HG03095 (cell line): ENCODE data around the gene CDK12.
"Not testable (repeated sequence)": the region's sequence is repeated elsewhere in the genome, so short reads cannot be mapped to it uniquely, and the experiment has no call there.

ENCODE experiments used
- ATAC-seq: cut with Tn5 transposase; IDR thresholded peaks from one replicate; pipeline ENCODE4 v1.9.1; 2021; ENCODE audit warnings: moderate library complexity; ENCODE audit not compliant: unreplicated experiment

The CDK12 gene

DNA sequence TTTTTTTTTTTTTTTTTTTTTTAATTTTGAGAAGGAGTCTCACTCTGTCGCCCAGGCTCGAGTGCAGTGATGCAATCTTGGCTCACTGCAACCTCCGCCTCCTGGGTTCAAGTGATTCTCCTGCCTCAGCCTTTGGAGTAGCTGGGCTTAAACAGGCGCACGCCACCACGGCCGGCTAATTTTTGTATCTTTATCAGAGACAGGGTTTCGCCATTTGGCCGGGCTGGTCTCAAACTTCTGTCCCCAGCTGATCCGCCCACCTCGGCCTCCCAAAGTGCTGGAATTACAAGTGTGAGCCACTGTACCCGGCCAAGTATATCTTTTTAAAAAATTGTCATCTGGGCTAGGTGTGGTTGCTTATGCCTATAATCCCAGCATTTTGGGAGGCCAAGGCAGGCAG is 35.6 kb downstream of the CDK12 start:
- not testable (repeated sequence) for ATAC-seq

DNA sequence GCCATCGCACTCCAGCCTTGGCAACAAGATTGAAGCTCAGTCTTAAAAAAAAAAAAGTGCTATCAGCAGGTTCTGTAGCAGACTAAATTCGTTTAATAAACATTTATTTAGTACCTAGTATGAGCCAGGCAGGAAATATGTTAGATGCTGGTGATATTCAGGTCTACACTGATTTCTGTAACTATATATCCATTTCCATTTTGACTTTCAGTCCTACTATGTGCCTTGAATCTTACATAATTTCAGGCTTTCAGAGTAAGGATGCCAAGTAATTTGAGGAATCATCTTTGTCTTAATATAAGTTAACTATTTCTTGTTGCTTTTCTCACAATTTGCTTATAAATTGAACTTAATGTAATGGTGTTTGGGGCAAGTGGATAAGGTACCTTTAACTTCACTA is 46.2 kb downstream of the CDK12 start:
- no peak for ATAC-seq

DNA sequence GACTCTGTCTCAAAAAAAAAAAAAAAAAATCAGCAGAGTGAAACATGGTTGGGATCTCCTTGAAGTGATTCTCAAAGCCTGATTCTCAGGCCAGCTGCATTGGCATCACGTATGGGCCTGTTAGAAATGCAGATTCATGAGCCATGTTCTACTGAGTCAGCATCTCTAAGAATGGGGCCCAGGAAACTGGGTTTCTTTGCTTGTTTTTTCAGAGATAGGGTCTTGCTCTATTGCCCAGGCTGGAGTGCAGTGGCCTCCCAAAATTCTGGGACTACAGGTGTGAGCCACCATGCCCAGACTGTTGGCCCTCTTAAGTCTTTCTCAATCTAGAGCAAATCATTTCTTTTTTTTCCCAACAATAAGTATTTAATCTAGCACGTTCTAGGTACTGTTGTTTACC is 47.7 kb downstream of the CDK12 start:
- ATAC-seq: no peak

DNA sequence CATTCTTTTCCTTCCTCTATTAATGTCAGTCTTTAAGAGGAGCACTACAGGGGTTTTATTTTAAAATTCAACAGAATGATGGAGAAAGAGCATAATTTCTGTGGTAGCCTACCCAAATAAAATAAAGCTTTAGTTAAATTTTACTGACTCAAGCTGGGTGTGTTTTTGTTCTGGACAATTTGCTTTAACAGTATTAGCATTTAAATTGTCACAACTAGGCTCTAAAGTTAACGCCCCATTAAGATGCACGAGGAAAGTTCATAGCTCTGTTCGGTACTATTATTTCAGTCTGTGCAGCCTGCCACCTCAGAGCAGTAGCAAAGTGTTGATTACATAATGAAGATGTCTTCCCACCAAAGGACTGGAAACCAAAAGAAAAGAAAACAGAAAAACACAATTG is 52.0 kb downstream of the CDK12 start:
- no peak for ATAC-seq

DNA sequence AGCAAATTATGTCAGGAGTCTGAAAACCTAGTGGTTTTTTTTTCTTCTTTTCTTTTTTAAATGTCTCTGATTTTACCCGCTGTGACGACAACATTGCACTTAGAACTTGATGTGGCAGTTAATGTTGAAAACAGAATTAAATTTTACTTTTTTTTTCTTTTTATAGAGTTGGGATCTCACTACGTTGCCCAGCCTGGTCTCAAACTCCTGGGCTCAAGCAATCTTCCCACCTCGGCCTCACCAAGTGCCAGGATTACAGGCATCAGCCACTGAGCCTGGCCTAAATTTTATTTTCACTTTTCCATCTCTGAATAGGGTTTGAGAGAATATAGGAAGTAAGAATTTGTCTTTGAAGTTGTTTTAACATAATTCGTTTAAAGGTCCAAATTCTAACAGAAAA is 52.6 kb downstream of the CDK12 start:
- ATAC-seq: no peak

DNA sequence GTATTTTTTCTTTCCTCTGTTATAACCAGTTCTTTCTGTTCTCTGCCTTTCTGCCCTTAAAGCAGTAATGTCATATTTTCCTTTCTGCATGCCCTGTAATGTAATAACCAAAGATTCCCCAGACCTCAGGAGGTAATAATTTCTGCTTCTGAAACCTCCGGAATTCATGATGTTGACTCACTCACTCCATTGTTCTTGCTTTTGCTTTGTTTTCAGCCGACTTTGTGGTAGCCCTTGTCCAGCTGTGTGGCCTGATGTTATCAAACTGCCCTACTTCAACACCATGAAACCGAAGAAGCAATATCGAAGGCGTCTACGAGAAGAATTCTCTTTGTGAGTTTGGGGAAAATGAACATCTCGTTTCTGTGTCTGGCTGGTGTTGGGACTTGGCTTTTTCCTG is 55.9 kb downstream of the CDK12 start:
- ATAC-seq: no peak

DNA sequence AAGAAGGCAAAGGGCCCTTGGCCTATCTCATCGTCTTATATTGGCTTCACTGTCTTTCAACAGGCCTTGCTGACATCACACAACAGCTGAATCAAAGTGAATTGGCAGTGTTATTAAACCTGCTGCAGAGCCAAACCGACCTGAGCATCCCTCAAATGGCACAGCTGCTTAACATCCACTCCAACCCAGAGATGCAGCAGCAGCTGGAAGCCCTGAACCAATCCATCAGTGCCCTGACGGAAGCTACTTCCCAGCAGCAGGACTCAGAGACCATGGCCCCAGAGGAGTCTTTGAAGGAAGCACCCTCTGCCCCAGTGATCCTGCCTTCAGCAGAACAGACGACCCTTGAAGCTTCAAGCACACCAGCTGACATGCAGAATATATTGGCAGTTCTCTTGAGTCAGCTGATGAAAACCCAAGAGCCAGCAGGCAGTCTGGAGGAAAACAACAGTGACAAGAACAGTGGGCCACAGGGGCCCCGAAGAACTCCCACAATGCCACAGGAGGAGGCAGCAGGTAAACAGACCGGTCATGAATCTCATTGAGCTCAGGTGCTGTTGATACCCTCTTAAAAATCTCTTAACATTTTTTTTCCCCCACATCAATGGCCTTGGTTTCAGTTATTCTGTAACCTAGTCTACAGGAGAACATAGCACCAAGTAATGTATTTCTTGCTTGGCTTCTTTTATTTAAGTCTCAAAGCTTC is 64.7 kb downstream of the CDK12 start:
- no peak for ATAC-seq

DNA sequence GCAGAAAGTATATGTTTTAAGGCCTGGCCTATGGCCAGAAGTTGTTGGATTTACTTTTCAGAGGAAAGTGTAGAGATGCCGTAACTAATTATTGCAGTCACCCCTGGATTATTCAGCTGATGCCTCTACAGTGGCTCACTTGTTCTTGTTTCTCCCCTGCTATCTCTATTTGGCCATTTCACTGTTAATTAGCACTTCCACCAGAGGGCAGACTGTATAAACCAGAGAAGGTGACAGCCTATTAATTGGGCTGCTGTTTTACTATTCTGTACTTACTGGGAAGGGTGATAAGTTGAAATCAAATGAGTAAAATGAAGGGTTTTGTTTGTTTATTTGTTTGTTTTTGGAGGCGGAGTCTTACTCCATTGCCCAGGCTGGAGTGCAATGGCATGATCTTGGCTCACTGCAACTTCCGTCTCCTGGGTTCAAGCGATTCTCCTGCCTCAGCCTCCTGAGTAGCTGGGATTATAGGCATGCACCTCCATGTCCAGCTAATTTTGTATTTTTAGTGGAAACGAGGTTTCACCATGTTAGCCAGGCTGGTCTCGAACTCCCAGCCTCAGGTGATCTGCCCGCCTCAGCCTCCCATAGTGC is 66.0 kb downstream of the CDK12 start:
- no peak for ATAC-seq

DNA sequence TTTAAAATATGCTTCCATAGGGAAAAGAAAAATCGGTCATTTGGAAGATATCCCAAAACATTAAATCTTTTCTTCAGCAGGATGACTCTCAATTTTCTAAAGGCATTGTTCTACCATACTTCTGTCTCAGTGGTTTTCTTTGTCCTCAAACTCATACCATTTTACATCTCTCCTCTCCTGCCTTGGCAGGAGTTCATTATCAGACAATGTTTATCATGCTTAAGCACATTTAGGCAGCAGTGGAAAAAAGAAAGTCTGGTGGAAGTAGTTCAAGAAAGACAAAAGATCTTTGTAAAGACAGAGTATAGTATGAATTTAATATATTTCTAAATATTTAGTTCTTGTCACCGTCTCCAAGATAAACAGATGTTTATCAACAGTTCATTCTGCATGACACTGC is 68.2 kb downstream of the CDK12 start:
- no peak for ATAC-seq

DNA sequence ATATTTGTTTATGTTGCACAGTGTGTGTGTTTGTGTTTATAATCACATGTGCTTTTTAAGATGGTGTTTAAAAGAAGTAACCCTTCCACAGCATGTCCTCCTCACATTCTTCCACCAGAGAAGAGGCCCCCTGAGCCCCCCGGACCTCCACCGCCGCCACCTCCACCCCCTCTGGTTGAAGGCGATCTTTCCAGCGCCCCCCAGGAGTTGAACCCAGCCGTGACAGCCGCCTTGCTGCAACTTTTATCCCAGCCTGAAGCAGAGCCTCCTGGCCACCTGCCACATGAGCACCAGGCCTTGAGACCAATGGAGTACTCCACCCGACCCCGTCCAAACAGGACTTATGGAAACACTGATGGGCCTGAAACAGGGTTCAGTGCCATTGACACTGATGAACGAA is 69.2 kb downstream of the CDK12 start:
- no peak for ATAC-seq

DNA sequence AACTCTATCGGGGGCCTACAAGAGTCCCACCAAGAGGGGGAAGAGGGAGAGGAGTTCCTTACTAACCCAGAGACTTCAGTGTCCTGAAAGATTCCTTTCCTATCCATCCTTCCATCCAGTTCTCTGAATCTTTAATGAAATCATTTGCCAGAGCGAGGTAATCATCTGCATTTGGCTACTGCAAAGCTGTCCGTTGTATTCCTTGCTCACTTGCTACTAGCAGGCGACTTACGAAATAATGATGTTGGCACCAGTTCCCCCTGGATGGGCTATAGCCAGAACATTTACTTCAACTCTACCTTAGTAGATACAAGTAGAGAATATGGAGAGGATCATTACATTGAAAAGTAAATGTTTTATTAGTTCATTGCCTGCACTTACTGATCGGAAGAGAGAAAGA is 70.0 kb downstream of the CDK12 start:
- no peak for ATAC-seq

DNA sequence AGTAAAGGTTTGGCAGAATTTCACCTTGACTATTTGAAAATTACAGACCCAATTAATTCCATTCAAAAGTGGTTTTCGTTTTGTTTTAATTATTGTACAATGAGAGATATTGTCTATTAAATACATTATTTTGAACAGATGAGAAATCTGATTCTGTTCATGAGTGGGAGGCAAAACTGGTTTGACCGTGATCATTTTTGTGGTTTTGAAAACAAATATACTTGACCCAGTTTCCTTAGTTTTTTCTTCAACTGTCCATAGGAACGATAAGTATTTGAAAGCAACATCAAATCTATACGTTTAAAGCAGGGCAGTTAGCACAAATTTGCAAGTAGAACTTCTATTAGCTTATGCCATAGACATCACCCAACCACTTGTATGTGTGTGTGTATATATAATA is 72.6 kb downstream of the CDK12 start:
- ATAC-seq: no peak

DNA sequence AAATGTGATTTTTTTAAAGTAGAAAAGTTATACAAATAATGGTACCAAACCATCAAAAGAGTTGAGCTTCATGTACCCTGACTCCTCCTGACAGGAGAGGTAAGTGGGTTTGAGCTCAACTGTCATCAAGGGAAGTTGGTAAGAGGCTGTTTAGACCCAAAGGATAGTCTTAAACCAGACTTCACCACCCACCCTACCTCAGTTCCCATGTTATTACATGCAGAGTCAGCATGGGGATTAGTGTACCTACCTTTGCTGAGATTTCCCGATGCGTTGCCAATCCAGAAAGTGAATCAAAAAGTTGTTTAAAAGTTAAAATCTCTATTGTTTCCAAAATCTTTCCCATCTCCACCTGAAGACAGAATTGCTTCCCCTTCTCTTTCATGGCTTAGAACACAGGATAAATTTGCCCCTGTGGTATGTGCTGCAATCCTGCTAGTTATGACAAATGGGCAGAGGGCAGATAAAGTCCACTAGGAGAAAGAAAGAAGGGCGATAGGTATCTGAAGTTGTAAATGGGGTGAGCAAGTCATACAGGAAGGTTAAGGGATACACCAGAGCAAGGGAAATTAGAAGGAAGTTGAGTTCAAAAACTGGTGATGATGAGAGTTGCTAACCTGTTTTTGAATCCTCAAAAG is 73.6 kb downstream of the CDK12 start:
- no peak for ATAC-seq

DNA sequence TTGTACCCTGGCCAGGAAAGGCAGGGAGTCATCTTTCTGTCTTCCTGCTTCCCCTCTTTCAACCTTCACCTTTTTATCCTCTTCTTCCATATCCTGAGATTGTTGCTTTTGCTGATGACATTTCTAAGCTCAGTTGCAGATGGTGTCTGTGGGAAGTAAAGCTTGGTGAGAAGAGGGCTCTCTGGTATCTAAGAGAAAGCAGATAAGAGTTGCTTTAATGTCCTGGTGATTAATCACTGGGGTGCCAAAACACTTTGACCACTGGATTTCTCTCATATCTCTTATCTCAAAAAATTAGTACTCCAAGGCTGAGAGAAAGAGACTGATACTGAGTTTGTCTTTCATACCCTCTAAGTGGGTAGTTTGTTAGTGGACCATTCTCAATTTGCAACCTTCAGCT is 75.2 kb downstream of the CDK12 start:
- ATAC-seq: no peak

DNA sequence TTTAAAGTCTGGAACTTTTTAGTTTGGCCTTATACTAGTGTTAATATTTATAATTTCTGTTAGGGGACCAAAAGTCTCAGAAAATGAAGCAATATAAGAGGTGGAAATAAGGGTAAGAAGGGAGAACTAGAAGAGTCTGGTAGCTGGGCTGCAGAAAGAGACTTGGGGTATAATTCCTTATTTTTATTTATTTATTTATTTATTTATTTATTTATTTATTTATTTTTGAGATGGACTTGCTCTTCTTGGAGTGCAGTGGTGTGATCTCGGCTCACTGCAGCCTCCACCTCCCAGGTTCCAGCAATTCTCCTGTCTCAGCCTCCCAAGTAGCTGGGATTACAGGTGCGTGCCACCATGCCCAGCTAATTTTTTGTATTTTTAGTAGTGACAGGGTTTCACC is 76.1 kb downstream of the CDK12 start:
- ATAC-seq: not testable (repeated sequence)

DNA sequence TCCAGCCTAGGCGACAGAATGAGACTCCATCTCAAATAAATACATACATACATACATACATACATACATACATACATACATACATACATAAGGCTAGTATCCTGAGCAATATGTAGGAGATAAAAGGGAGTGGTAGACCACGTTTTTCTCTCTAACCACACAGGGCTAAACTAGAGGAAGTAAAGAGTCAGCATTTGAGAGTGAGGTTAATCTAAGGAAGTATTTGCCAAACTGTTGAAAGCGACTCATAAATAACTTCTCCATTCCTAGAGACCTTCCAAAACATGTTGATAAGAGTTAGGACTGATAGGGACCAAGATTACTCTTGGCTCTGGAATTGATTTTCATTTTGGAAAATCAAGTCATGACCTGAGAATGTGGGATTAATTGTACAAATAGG is 77.6 kb downstream of the CDK12 start:
- no peak for ATAC-seq

DNA sequence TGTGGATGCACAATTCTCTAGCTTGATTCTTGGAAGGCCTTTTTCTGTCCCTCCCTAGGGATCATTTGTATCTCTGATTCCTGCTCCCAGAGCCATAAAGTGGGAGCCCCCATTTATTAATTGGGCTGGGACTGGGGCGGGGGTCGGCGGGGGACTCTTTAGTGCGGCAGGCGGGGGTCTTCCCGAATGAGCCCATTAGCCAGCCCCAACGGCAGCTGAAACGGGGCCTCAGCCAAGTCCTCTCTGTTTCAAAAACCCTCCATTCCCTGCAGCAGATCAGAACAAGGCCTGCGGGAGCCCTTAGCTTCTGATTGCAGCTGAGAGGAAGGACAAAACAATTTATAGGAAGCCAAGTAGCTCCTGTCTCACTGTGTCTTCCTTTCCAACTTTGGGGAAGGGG is 79.3 kb downstream of the CDK12 start:
- ATAC-seq: no peak

DNA sequence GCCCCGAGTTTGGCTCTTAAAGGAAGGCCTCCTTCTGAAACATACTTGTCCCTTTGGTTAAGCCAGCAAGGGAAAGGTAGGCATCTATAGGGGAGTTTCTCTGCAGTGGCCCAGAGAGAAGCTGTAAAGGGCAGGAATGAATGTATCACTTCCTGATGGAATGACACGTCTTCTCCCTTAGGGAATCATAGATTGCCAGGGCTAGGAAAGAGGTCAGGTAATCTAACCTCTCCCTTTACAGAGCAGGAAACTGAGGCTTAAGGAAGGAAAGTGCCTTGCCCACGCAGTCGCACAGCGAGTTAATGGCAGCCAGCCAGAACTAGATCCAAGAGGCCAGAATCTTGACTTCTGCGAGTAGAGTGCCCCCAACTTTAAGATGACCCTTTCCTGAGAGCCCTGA is 80.4 kb downstream of the CDK12 start:
- ATAC-seq: no peak

DNA sequence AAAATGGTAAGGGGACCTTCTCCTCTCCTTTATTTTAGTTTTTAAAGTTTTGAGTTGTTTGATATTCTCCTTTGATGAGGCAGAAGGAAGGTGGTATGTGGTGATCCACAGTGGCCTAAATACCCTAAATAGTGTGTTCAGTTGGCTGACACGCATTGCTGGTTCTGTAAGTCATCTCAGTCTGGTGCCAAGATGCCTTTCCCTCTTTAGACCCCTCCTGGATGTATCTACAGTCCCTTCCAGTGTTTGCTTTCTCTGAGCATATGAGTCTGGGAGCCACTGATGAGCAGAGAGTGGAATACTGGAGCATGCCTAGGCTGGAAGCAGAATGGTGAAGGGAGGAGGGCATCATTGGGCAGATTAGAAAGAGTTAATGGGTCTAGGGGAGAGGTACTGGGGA is 81.9 kb downstream of the CDK12 start:
- no peak for ATAC-seq

DNA sequence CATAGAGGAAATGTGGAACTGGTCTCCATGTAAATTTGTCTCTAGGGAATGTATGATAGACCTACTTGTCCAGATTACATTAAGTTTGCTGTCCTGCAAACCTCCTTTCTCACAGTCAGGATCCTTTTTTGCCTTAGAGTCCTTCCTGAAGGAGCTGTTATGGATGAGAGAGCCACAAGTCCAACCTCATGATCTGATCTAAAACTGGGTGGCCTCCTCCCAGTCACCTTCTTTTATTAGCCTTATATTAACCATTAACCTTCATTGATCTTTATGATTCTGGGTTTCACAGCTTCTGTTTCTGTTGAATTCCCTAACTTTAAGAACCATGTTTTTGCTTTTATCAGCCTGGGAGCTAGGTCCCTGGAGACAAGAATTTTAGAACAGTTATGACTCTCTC is 82.4 kb downstream of the CDK12 start:
- no peak for ATAC-seq

DNA sequence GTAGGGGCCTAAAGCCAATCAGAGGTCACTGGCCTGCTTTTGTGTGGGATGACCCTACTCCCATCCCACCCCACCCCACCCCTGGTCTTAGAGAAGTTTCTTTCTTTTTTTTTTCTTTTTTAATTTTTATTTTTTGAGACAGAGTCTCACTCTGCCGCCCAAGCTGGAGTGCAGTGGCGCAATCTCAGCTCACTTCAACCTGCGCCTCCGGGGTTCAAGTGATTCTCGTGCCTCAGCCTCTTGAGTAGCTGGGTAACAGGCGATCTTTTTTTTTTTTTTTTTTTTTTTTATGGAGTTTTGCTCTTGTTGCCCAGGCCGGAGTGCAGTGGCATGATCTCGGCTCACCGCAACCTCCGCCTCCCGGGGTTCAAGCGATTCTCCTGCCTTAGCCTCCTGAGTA is 83.1 kb downstream of the CDK12 start:
- ATAC-seq: not testable (repeated sequence)

DNA sequence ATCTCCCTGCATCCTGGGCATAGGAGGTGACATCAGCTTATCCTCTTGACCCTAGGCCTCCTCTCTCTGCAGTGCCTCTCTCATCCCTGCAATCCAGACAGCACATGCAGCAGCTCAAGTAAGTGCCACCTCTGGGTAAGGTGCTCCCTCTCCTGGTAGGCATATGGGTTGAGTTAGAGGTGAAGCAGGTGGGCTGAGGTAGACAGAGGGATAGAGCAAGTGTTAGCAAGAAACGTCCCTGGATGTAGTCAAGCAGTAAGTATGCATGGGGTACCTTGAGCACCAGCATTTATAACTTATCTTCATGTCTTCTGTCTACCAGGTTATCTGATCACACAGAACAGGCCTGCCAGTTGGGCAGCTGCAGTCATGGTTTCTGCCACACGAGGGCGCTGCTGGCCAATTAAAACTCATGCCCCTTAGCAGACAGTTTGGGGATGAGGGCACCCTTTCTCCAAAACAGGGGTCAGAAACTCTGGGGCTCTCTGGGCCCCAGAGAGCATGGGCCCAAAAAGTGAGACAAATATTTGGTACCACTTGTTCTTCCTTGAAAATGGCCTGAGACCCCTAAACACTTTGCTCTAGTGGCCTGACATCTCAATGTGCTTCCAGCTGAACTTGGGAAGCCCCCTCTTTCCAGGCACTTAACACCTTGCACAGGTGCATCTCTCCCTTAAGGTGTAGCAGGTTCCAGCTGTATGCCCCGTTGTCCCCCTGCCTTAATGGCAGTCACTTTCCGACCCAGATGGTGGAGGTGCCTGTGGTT is 86.6 kb downstream of the CDK12 start:
- ATAC-seq: no peak
